ENCODE results near the gene GRB14.

Gene GRB14

DNA sequence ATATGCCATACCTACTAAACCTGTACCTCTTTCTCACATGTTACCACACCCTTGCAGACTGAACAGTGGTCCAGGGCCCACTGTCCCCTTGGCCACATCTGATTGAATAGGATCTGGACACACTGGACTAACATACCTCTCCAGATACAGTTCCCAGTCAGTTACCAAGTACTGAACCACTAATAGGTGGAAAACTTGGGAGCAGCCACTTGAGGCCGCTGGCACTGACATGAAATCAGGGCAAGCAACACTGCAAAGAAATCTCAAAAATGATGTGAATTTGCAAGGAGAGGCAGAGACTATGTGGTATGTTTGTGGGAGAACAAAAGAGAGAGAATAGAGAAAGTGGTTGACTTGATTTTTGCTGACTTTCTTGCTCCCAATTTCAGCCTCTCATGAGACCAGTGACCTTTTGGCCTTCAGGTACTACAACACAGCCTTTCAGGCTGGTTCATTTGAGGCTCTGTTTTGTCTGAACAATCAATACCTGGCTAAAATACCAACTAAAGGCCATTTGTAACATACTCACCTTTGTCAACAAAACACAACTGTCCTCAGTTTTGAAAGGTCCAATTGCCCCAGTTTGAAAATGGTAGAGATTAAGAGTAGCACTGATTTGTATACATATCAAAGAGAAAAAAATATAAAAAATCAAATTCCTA is 7.8 kb downstream of the GRB14 start:
- no peak for DNase-seq (ENCODE audit: low read depth)

DNA sequence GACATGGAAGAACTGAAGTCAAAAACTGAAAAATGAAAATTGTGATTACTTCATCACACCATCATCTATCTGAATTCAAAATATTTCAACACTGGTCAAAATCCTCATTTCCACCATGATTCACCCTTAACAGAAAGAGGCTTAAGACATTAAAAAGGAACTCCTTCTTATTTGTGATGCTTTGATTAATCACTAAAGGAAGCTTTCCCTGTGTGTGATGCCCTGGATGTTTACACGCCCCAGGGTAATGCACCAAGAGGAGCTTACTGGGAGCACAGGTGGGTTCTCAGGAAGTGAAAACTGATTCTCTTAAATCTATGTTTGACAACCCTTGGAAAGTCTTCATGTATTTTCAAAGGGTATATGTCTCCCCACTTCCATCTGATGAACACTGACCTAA is 11.5 kb downstream of the GRB14 start:
- no peak for DNase-seq (ENCODE audit: low read depth)

DNA sequence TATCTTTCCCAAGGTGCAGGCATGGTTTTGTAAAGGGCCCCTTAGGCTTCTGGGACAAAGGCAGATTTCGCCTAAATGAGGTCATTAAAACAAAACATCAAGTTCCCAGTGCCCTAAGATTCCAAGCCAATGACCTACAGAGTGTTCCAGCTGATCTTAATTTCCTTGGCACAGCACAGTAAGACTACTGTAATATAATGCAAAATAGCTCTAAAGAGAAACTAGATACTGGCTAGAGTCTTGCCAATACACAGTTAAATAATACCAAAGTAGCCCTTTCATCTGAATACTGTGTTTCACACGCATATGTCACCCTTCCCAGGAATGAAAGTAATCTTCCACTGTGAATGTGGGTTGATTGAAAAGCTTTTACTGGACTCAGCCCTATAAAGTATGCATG is 14.7 kb downstream of the GRB14 start:
- peak; percentile 25 for DNase-seq (ENCODE audit: low read depth)

DNA sequence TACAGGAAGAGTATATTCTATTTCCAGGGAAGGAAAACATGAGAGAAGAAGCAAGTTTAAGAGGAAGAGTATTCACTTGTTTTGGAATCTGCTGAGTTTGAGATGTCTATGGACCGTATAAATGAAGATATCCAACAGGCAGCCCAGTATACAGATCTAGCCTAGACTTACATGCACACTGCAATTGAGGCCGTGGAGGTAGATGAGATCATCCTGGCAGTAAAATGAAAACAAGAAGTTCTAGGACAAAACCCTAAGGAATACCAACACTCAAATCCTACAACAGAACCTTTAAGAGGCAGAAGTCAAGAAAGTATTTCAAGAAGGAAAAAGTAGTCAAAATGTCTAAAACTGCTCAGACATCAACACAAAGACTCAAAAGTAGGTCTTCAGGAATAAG is 16.0 kb downstream of the GRB14 start:
- DNase-seq (ENCODE audit: low read depth), result no peak

DNA sequence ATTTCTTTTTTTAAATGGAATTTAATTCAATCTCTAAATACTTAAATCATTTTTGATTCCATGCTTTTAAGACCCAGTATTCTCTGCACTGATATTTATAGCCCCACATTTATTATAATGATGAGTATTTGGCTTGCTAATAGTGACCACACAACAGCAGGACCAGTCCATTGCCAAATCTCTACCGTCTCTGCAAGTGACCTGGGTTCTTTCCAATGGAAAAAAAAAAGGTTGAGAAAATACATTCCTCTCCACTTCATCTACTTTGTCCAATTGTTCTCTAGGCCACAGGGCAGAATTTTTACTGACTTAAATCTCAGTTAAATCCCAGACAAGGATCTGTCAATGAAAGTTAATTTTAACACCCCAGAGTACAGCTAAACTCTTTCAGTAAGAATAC is 20.5 kb downstream of the GRB14 start:
- DNase-seq (ENCODE audit: low read depth), result no peak

DNA sequence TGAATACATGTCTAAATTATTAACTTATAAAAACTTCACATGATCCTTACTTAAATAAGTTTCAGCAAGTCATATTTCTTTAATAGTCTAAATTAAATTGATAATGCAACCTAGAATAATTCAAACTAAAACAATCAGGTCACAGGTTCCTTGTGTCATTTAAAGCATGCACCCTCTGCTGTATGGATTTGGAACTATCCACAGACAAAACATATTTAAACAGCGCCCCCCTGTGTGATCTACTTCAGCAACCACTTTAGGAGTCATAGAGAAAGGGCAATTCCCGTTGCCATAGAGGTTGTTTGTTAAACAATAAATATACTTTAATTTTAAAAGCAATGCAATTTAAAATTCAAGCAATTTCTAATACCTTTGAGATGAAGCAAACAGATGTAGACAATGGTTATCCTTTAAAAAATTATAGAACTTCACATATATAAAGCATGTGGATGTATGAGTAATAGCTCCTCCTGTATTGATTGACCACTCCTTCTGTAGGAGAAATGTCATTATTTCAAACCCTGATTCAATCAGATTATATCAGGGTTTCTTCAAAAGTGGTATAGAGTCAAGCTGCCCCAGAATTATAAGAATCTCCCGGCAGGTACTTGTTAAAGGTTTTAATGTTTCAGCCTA is 21.2 kb downstream of the GRB14 start:
- DNase-seq (ENCODE audit: low read depth), result peak; percentile 22

DNA sequence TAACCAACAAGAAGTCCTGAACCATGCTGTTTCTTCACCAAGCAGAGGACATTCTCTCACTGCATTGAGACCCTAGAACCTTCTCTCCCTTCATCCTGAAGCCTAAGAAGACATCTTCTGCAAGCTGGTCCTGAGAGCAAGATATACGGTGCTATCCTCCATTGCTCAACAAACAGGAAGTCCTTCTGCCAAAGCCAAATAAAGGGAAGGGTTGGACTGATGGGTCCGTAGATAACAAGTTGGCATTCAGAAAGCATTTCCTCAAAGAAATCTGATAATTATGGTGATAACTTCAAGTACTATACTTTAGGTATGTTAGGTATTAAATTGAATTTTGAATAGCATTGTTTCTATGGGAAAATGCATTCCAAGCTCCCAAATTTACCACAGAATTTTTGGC is 23.3 kb downstream of the GRB14 start:
- DNase-seq (ENCODE audit: low read depth), result no peak

DNA sequence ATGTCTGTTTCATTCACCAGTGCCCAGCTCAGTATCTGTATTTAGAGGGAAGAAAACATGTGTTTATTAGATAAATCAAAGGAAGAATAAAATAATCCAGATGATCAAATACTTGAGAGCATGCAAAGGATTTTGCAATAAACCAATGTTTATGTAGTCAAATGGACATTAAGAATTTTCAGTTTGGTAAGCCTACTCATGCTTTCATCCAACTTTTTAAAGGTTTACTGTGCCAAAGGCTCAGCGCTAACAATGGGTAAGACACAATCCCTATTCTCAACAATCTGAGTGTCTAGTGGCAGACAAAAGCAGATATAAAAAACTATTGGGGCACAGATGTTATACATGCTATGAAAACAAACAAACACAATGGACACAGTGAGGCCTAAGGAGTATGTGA is 26.3 kb downstream of the GRB14 start:
- DNase-seq (ENCODE audit: low read depth), result no peak

DNA sequence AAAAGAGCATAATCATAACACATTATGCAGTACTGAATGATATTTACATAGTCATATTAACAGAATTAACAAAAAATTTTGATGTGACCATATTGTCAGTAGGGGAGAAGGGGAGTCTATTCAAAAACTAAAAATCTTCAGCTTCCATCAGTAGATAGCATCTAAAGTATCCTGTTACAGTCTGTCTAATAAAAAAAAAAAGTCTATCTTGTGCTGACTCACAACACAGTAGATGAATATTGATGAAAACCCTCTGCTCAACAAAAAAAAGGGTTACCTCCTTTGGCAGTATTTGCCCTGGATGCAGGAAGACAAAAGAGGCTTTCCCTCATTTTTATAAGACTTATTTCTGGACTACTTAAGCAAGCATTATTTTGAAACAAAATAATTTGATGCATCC is 27.3 kb downstream of the GRB14 start:
- no peak for DNase-seq (ENCODE audit: low read depth)

DNA sequence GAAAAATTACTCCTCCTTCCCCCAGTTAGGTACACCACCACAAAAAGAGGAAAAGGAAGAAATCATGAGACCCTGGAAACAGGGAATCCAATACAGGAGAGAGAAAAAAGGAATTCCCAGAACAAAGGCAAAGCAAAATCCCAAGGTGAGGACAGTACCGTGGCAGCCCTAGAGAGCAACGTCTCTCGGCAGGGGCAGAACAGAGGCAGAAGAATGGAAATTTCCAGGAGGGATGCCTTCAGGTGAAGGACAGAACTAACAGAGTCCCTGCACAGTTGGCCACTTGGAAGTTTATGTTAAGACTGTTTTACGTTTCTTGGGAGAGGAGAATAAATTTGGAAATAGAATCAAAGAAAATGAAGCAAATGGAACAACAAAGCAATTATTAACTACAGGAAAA is 27.7 kb downstream of the GRB14 start:
- DNase-seq (ENCODE audit: low read depth), result no peak

DNA sequence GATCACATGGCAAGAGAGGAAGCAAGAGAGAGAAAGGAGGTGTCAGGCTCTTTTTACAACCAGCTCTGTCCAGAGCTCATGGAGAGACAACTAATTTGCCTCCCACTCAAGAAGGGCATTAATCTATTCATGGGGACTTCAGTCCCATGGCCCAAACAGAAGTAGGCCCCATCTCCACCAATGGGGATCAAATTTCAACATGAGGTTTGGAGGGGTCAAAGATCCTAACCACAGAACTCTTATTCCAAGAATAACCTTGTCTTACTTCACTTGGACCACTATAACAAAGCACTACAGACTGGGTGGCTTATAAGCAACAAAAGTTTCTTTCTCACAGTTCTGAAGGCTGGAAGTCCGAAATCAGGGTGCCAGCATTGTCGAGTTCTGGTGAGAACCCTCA is 31.8 kb downstream of the GRB14 start:
- DNase-seq (ENCODE audit: low read depth), result no peak

DNA sequence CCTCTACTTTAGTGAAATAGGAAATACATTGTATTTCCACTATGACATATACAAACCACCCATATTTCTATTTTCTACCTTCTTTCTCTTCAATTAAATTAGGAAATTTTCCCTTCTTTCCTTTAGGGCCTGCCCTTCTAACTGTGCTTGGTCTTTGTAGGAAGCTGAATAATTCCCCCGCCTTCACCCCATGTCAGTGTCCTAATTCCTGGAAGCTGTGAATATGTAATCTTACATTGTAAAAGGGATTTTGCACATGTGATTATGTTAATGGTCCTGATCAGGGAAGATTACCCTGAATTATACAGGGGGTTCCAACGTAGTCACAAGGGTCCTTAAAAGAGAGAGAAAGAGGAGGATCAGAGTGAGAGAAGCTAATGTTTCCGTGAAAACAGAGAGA is 40.2 kb downstream of the GRB14 start:
- no peak for DNase-seq (ENCODE audit: low read depth)

DNA sequence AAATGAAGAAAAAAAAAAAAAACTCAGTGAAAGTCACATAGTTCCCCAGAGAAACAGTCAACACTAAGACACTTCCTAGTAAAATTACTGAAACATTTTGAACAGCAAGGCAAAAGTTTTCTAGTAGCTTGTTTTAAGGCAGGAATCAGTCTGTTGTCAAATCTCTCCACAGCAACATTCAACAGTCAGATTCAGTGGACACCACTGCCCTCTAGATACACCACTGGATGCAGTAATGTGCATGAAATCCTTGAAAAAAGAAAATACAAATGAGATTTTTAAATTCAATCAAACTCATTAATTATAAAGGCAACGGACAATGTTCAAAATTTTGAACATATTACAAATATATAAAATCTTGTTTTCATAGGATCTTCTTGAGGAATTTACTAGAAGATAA is 46.4 kb downstream of the GRB14 start:
- no peak for DNase-seq (ENCODE audit: low read depth)

DNA sequence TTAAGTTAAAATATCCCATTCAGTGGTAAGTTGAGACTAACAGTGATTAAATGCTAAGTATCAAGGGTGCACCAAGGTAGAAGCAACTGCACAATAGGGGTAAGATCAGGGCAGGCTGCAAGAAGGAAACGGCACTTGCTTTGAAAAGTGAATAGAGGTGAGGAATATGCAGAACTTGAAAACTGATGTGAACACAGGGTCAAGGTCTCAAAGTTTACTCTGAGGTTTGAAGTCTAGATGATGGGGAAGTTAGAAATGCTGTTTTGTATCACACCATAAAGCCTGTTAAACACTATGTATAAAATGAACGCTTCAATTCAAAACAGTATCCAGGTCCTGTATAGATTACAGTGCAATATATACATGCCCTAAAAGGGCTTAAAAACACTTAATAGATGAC is 50.8 kb downstream of the GRB14 start:
- DNase-seq (ENCODE audit: low read depth), result no peak

DNA sequence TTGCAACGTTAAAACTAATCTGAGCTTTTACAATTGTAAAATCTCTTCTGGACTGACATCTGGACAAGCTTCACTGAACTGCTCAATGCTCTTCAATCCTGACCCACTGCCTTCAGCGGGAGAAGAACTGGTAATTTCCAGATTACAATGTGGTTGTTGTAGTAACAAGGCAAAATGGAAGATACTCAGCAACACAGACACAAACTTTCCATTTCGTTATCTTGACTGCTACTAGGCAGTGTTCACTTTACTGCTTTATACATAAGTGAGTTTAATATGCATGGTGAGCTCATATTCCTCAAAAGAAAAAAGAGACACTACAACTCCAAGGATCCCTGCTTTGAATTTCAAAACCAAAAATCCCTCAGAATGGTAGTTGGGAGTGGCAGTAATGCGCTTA is 51.9 kb downstream of the GRB14 start:
- no peak for DNase-seq (ENCODE audit: low read depth)

DNA sequence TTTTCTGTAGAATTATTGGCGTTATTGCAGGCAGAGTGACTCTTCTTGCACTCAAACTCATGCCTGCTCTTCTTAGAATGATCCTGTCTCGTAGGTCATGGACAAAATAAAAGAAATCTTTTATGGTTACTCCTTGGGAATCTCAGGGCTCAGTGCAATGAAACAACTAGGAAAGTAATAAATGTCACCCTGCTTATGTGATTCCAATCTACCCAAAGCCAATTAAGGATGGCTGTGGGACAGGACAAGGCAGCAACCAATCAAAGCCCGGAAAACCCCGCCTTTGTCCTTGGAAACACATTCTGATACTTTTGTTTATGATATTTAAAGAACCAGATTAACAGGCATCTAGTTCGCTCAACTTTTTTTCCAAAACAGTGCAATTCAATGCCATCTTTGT is 53.0 kb downstream of the GRB14 start:
- no peak for DNase-seq (ENCODE audit: low read depth)

DNA sequence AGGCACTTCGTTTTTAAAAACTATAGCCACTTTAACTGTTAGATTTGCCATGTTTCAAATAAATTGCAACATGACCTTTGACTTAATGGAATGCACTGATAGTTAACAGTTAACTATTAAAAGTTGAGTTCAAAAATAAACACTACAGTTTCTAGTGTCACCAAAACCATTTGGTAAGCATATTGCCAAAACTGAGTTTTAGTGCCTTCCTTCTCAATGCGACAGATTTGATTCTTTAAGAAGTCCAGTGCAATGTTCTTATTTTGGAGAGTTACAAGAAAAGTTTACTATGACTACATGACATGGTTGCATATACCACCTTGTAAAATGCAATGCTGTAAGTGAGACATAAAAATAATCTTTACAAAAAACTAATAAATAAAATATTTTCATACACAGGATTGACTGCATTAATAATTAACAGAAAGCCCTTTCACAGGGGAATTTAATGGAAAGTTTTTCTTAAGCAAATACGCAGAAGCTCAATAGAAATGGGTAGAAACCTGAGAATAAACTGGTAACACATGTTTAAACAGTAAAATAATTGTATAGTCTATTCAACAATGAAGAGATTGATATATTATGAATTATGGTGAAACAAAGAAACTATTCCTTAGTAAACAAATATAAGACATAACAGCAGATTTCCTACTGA is 53.8 kb downstream of the GRB14 start:
- DNase-seq (ENCODE audit: low read depth), result no peak

DNA sequence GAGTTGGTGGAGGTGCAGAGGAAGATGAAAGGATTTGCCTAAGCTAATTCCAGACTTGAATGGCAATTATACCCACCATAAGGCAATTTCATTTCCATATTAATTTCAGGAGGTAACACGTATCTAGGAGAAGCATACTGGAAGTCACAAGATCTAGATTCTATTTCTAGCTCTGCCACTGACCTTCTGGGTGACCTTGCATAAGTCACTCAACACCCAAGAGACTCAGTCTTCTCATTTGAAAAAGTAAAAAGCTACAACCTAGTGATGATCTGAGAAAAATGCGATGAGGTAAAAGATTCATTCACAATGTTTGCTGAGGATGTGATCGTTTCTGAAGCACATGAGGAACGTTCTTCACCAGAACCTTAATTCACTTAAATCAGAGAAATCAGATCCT is 55.9 kb downstream of the GRB14 start:
- no peak for DNase-seq (ENCODE audit: low read depth)

DNA sequence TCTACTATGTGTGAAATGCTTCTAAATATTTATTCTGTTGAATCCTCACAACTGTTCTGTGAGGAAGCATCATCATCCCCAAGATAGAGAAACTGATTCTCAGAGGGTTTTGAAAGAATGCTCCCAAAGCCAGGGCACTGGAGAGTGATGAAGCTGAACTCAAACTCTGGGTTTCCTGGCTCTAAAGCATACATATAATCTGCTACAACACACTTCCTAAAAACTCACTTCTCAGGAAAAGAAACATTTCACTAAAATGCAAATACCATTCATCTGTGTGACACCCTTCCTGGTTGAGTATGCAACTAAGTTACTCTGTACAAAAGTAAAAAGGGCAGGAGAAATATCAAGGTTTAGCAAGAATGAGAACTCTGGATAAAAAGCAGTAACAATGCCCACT is 58.6 kb downstream of the GRB14 start:
- no peak for DNase-seq (ENCODE audit: low read depth)

DNA sequence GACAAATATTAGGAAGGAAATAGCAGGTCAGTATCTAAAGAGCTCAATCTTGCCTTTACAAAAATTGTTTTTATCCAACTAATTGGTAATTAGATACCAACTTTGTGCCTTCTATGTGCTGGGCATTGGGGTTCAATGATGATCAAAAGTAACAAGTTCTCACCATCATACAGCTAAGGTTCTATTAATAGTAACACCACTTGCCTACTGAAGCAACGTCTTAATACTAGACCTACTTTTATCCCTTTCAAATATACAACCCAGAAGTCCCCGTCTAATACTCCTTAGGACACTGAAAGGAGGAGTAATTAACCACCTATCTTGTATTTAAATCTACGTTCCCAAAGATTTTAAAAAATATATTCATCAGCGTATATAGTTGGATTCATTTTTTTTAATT is 59.3 kb downstream of the GRB14 start:
- DNase-seq (ENCODE audit: low read depth), result no peak

DNA sequence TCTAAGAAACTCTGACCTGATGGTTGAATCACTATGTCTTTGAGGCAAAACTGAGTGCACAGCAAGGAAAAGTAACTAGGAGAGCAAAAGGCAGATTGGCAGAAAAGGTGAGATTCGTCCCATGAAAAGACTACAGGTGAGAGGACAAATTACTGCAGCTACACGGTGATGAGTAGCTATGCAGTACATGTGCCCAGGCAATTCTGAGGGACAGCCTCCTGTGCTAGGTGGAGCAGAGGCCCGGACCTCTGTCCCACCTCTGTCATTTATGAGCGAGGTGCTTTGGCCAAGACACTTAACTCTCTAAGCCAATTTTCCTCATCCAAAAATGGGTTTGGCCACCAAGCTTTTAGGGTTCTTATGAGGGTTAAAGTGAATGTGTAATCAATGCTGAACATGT is 59.9 kb downstream of the GRB14 start:
- no peak for DNase-seq (ENCODE audit: low read depth)

DNA sequence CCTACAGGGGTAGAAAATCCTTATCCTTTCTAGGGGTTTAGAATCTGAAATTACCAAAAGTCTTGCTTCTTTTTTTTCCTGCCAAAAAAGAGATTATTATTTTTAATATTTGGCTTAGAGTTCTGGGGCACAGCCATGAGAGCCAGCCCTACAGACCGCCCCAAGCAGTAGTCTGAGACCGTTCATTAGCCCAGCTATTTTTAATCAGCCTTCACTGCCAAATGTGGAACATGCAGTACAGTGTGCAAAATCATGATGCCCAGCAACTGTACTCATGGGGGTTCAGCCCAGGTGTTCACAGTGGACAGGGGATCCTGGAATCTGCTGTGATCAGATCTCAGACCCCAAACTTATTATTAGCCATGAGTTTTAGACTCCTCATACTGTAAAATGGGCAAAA is 60.4 kb downstream of the GRB14 start:
- DNase-seq (ENCODE audit: low read depth), result no peak

DNA sequence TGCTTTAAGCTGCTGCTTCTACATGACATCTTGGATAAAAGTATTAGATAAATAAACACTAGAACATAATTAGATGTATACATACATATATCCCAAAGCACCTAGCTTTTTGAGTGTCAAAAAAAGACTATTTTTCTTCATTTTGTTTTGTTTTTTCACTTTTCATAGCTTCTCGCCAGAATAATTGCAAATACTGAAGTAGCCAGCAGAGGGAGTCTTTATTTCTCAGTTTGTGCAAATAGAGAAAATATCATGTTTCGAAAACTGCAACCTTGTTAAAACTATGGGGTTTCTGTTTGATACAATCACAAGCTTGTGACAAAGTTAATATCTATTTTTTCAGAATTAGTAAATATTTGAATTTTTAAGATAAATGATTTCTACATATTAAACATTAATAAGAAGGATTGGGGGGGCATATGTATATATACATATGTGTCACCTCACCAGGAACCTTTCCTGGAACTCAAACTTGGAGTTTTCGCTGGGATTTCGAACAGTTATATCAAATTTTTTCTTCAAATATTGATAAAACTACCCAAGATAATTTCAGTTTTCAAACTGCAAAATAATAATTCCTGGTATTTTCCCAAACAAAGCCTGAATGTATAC is 61.0 kb downstream of the GRB14 start:
- DNase-seq (ENCODE audit: low read depth), result peak; percentile 19

All from HS-5 (cell line).